GM23338 (cell line): ENCODE measurements around the gene SLC2A14. TPM values are rescaled to one million over a fixed set of nuclear protein-coding genes. Genes with fewer than 3 reads are reported as not detected.

ENCODE experiments used
- ATAC-seq: fragments of 200-7000 bp; cut with Tn5 transposase; 3 replicates; pipeline ENCODE4 v1.9.1; 2020
- DNase-seq: peaks from one replicate; pipeline ENCODE4 v3.0.0-alpha.2; 2015; ENCODE audit warnings: low spot score
- H2AFZ ChIP-seq: fragments of 200-600 bp; sonication (generic); 2 replicates; pipeline ENCODE4 v1.8.0; 2016; ENCODE audit warnings: antibody characterized with exemption, mild to moderate bottlenecking, moderate library complexity
- H3F3A ChIP-seq: fragments of 200-600 bp; sonication (generic); replicated peaks from 2 replicates; pipeline ENCODE4 v1.8.0; 2017; ENCODE audit warnings: antibody characterized with exemption, mixed run types, low read depth
- H3K27ac ChIP-seq: fragments of 200-600 bp; sonication (generic); 2 replicates; pipeline ENCODE4 v1.6.1; 2016; ENCODE audit warnings: low read depth
- H3K27me3 ChIP-seq: fragments of 200-600 bp; sonication (generic); 2 replicates; pipeline ENCODE4 v1.8.0; 2016; ENCODE audit warnings: mild to moderate bottlenecking, mixed run types, moderate library complexity; ENCODE audit not compliant: insufficient read depth
- H3K36me3 ChIP-seq: fragments of 200-600 bp; sonication (generic); 2 replicates; pipeline ENCODE4 v1.8.0; 2016; ENCODE audit warnings: mild to moderate bottlenecking; ENCODE audit not compliant: insufficient read depth
- H3K4me1 ChIP-seq: fragments of 200-600 bp; sonication (generic); 2 replicates; pipeline ENCODE4 v1.8.0; 2016; ENCODE audit warnings: mild to moderate bottlenecking, moderate library complexity; ENCODE audit not compliant: insufficient read depth
- H3K4me2 ChIP-seq: fragments of 200-600 bp; sonication (generic); 2 replicates; pipeline ENCODE4 v1.7.1; 2017; ENCODE audit warnings: mixed run types
- H3K4me3 ChIP-seq: fragments of 200-600 bp; sonication (generic); 2 replicates; pipeline ENCODE4 v1.6.1; 2016; ENCODE audit warnings: mixed run types
- H3K79me2 ChIP-seq: fragments of 200-600 bp; sonication (generic); replicated peaks from 2 replicates; pipeline ENCODE4 v1.8.0; 2017; ENCODE audit warnings: mild to moderate bottlenecking; ENCODE audit not compliant: insufficient read depth
- H3K9me2 ChIP-seq: fragments of 200-600 bp; sonication (generic); 2 replicates; pipeline ENCODE4 v1.8.0; 2017; ENCODE audit not compliant: insufficient read depth
- H4K20me1 ChIP-seq: fragments of 200-600 bp; sonication (generic); replicated peaks from 2 replicates; pipeline ENCODE4 v1.8.0; 2017; ENCODE audit warnings: mild to moderate bottlenecking; ENCODE audit not compliant: insufficient read depth
- H3K27ac Mint-ChIP-seq: 2 replicates; pipeline ENCODE4 v1.8.0; 2020; ENCODE audit warnings: inconsistent platforms, mild to moderate bottlenecking, moderate library complexity, mixed read lengths
- H3K27me3 Mint-ChIP-seq: 3 replicates; pipeline ENCODE4 v1.8.0; 2022; ENCODE audit warnings: low read depth, mild to moderate bottlenecking, moderate library complexity, mixed read lengths, inconsistent platforms; ENCODE audit not compliant: insufficient read depth, poor library complexity
- H3K36me3 Mint-ChIP-seq: 3 replicates; pipeline ENCODE4 v1.8.0; 2021; ENCODE audit warnings: low read depth, mild to moderate bottlenecking, inconsistent platforms, moderate library complexity, mixed read lengths
- H3K4me1 Mint-ChIP-seq: 3 replicates; pipeline ENCODE4 v1.8.0; 2020; ENCODE audit warnings: mild to moderate bottlenecking, inconsistent platforms, mixed read lengths
- H3K4me3 Mint-ChIP-seq: 3 replicates; pipeline ENCODE4 v1.8.0; 2021; ENCODE audit warnings: moderate library complexity, mild to moderate bottlenecking, inconsistent platforms, mixed read lengths
- H3K9me3 Mint-ChIP-seq: 3 replicates; pipeline ENCODE4 v1.8.0; 2020; ENCODE audit warnings: moderate library complexity, mild to moderate bottlenecking, inconsistent platforms, mixed read lengths
- CREB1 ChIP-seq: fragments of 250-450 bp; sonication (Bioruptor Pico); IDR thresholded peaks from 2 replicates; pipeline ENCODE4 v1.5.0; 2020; ENCODE audit warnings: low read depth, mild to moderate bottlenecking, moderate library complexity
- EZH2 ChIP-seq: fragments of 200-600 bp; sonication (generic); IDR thresholded peaks from one replicate; pipeline ENCODE4 v1.8.0; 2017; ENCODE audit warnings: antibody characterized with exemption, mild to moderate bottlenecking, low read depth; ENCODE audit not compliant: unreplicated experiment
- EZH2phosphoT487 ChIP-seq: fragments of 200-600 bp; sonication (generic); IDR thresholded peaks from one replicate; pipeline ENCODE4 v1.8.1; 2018; ENCODE audit warnings: antibody characterized with exemption; ENCODE audit not compliant: unreplicated experiment
- JUNB ChIP-seq: IDR thresholded peaks from one replicate; pipeline ENCODE4 v1.6.1; 2016; ENCODE audit warnings: antibody characterized with exemption; ENCODE audit not compliant: unreplicated experiment
- NANOG ChIP-seq: IDR thresholded peaks from 2 replicates; pipeline ENCODE4 v1.6.1; 2016; ENCODE audit warnings: antibody characterized with exemption, borderline replicate concordance
- POLR2AphosphoS5 ChIP-seq: IDR thresholded peaks from 2 replicates; pipeline ENCODE4 v1.6.1; 2016; ENCODE audit warnings: antibody characterized with exemption, low read depth
- STAT1 ChIP-seq: IDR thresholded peaks from one replicate; pipeline ENCODE4 v1.6.1; 2016; ENCODE audit warnings: antibody characterized with exemption; ENCODE audit not compliant: unreplicated experiment
- ZNF114 ChIP-seq: fragments of 250-450 bp; sonication (Bioruptor Pico); IDR thresholded peaks from 2 replicates; pipeline ENCODE4 v1.5.0; 2020; ENCODE audit warnings: mild to moderate bottlenecking, moderate library complexity
- ZNF331 ChIP-seq: fragments of 250-450 bp; sonication (Bioruptor Pico); IDR thresholded peaks from 2 replicates; pipeline ENCODE4 v1.5.0; 2020; ENCODE audit warnings: low read depth, mild to moderate bottlenecking, moderate library complexity
- polyA plus RNA-seq: library from polyadenylated mRNA; unstranded; fragments of >200 nt; fragmentation: Nextera tagmentation; extraction: Ambion mirVana; gene quantifications from 2 replicates; pipeline ENCODE4 v1.2.1, GENCODE V29; 2016
- total RNA-seq: library from RNA; depleted of rRNA; stranded (reverse); fragments of >200 nt; shearing (Covaris generic); gene quantifications from 2 replicates; pipeline ENCODE4 v1.2.3, GENCODE V29; 2014
- TF ChIP-seq, protein P1 (sequence below): IDR thresholded peaks from one replicate; pipeline ENCODE4 v1.6.1; 2018; ENCODE audit warnings: antibody characterized with exemption; ENCODE audit not compliant: unreplicated experiment
- TF ChIP-seq, protein P2 (sequence below): fragments of 250-450 bp; sonication (Bioruptor Pico); IDR thresholded peaks from 2 replicates; pipeline ENCODE4 v1.5.0; 2020; ENCODE audit warnings: mild to moderate bottlenecking, moderate library complexity
- TF ChIP-seq, protein P3 (sequence below), 2 experiments: fragments of 200-600 bp in 1 of 2; sonication (generic) in 1 of 2; conservative IDR thresholded peaks; 2 replicates each; pipeline versions ENCODE4 v1.5.1 to v1.6.1; 2016 to 2017; ENCODE audit warnings: antibody characterized with exemption in 2 of 2, low read depth in 2 of 2, mild to moderate bottlenecking in 2 of 2, moderate library complexity in 1 of 2
- TF ChIP-seq, protein P4 (sequence below): IDR thresholded peaks from 2 replicates; pipeline ENCODE4 v1.6.1; 2016; ENCODE audit warnings: antibody characterized with exemption

SLC2A14 gene
- total and polyA plus RNA-seq, 2 experiments from 2014 or later, result 6.8 to 31.5 TPM

DNA sequence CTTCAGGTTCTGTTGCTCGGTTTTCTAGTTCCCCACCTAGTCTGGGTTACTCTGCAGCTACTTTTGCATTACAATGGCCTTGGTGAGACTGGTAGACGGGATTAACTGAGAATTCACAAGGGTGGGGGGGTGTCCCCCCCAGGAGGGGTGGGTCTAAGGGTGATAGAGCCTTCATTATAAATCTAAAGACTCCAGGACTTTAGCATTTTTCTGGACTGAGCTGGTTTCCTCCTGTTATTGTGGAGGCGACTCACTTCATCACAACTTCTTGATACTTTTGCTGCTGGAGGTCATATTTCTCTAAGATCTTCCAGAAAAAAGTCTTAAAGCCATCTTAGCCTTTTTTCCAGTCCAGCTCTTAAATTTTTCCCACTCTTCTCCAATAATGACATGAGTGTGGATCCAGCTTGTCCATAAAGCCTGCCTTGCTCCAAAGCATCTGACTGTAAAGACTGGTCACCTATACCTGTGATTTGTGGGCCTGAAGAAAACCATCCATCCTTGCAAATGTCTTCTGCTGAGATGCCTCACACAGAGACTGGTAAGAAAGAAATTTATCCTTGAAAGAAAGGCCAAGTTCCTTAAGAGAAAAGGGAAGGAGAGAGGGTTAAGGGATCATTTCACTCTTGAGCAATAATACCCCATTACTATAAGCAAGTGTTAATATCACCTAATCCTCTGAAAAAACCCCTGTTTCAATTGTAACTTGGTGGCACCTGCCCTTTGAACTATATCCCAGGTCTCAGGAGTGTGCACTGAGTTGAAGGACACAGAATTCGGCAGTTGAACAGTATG, 19.7 kb upstream of the SLC2A14 start:
- ATAC-seq (peak; percentile 64), DNase-seq (no peak)
- TF ChIP-seq, protein P1, sequence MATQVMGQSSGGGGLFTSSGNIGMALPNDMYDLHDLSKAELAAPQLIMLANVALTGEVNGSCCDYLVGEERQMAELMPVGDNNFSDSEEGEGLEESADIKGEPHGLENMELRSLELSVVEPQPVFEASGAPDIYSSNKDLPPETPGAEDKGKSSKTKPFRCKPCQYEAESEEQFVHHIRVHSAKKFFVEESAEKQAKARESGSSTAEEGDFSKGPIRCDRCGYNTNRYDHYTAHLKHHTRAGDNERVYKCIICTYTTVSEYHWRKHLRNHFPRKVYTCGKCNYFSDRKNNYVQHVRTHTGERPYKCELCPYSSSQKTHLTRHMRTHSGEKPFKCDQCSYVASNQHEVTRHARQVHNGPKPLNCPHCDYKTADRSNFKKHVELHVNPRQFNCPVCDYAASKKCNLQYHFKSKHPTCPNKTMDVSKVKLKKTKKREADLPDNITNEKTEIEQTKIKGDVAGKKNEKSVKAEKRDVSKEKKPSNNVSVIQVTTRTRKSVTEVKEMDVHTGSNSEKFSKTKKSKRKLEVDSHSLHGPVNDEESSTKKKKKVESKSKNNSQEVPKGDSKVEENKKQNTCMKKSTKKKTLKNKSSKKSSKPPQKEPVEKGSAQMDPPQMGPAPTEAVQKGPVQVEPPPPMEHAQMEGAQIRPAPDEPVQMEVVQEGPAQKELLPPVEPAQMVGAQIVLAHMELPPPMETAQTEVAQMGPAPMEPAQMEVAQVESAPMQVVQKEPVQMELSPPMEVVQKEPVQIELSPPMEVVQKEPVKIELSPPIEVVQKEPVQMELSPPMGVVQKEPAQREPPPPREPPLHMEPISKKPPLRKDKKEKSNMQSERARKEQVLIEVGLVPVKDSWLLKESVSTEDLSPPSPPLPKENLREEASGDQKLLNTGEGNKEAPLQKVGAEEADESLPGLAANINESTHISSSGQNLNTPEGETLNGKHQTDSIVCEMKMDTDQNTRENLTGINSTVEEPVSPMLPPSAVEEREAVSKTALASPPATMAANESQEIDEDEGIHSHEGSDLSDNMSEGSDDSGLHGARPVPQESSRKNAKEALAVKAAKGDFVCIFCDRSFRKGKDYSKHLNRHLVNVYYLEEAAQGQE, result no peak
- TF ChIP-seq ZNF114 (CRISPR knock-in tag) (no peak), EZH2phosphoT487 (no peak), POLR2AphosphoS5 (no peak), JUNB (no peak), EZH2 (no peak), STAT1 (no peak), ZNF331 (CRISPR knock-in tag) (no peak), NANOG (no peak), CREB1 (CRISPR knock-in tag) (no peak)
- TF ChIP-seq, protein P2, sequence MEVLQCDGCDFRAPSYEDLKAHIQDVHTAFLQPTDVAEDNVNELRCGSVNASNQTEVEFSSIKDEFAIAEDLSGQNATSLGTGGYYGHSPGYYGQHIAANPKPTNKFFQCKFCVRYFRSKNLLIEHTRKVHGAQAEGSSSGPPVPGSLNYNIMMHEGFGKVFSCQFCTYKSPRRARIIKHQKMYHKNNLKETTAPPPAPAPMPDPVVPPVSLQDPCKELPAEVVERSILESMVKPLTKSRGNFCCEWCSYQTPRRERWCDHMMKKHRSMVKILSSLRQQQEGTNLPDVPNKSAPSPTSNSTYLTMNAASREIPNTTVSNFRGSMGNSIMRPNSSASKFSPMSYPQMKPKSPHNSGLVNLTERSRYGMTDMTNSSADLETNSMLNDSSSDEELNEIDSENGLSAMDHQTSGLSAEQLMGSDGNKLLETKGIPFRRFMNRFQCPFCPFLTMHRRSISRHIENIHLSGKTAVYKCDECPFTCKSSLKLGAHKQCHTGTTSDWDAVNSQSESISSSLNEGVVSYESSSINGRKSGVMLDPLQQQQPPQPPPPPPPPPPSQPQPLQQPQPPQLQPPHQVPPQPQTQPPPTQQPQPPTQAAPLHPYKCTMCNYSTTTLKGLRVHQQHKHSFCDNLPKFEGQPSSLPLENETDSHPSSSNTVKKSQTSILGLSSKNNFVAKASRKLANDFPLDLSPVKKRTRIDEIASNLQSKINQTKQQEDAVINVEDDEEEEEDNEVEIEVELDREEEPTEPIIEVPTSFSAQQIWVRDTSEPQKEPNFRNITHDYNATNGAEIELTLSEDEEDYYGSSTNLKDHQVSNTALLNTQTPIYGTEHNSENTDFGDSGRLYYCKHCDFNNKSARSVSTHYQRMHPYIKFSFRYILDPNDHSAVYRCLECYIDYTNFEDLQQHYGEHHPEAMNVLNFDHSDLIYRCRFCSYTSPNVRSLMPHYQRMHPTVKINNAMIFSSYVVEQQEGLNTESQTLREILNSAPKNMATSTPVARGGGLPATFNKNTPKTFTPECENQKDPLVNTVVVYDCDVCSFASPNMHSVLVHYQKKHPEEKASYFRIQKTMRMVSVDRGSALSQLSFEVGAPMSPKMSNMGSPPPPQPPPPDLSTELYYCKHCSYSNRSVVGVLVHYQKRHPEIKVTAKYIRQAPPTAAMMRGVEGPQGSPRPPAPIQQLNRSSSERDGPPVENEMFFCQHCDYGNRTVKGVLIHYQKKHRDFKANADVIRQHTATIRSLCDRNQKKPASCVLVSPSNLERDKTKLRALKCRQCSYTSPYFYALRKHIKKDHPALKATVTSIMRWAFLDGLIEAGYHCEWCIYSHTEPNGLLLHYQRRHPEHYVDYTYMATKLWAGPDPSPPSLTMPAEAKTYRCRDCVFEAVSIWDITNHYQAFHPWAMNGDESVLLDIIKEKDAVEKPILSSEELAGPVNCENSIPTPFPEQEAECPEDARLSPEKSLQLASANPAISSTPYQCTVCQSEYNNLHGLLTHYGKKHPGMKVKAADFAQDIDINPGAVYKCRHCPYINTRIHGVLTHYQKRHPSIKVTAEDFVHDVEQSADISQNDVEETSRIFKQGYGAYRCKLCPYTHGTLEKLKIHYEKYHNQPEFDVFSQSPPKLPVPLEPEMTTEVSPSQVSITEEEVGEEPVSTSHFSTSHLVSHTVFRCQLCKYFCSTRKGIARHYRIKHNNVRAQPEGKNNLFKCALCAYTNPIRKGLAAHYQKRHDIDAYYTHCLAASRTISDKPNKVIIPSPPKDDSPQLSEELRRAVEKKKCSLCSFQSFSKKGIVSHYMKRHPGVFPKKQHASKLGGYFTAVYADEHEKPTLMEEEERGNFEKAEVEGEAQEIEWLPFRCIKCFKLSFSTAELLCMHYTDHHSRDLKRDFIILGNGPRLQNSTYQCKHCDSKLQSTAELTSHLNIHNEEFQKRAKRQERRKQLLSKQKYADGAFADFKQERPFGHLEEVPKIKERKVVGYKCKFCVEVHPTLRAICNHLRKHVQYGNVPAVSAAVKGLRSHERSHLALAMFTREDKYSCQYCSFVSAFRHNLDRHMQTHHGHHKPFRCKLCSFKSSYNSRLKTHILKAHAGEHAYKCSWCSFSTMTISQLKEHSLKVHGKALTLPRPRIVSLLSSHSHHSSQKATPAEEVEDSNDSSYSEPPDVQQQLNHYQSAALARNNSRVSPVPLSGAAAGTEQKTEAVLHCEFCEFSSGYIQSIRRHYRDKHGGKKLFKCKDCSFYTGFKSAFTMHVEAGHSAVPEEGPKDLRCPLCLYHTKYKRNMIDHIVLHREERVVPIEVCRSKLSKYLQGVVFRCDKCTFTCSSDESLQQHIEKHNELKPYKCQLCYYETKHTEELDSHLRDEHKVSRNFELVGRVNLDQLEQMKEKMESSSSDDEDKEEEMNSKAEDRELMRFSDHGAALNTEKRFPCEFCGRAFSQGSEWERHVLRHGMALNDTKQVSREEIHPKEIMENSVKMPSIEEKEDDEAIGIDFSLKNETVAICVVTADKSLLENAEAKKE, result no peak
- TF ChIP-seq, protein P3, sequence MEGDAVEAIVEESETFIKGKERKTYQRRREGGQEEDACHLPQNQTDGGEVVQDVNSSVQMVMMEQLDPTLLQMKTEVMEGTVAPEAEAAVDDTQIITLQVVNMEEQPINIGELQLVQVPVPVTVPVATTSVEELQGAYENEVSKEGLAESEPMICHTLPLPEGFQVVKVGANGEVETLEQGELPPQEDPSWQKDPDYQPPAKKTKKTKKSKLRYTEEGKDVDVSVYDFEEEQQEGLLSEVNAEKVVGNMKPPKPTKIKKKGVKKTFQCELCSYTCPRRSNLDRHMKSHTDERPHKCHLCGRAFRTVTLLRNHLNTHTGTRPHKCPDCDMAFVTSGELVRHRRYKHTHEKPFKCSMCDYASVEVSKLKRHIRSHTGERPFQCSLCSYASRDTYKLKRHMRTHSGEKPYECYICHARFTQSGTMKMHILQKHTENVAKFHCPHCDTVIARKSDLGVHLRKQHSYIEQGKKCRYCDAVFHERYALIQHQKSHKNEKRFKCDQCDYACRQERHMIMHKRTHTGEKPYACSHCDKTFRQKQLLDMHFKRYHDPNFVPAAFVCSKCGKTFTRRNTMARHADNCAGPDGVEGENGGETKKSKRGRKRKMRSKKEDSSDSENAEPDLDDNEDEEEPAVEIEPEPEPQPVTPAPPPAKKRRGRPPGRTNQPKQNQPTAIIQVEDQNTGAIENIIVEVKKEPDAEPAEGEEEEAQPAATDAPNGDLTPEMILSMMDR (conservative IDR thresholded peaks at IDR 0.05; ENCODE audit: low read depth in 2 of 2), result no peak
- TF ChIP-seq, protein P4, sequence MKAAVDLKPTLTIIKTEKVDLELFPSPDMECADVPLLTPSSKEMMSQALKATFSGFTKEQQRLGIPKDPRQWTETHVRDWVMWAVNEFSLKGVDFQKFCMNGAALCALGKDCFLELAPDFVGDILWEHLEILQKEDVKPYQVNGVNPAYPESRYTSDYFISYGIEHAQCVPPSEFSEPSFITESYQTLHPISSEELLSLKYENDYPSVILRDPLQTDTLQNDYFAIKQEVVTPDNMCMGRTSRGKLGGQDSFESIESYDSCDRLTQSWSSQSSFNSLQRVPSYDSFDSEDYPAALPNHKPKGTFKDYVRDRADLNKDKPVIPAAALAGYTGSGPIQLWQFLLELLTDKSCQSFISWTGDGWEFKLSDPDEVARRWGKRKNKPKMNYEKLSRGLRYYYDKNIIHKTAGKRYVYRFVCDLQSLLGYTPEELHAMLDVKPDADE, result no peak
- Histone ChIP-seq H3K9me2 (peaks cover 5% of the 10 kb centered on the region; the same call in 1 of the 2 replicates), H3F3A (no peaks in the 10 kb centered on the region), H3K4me3 (no peak overlapping the region), H2AFZ (no peak overlapping the region; the same call in 1 of the 2 replicates), H3K36me3 (no peaks in the 10 kb centered on the region), H3K27me3 (no peaks in the 10 kb centered on the region), H3K79me2 (no peaks in the 10 kb centered on the region), H3K27ac (peak overlapping the region; percentile 78), H4K20me1 (no peaks in the 10 kb centered on the region), H3K4me1 (peaks cover 28% of the 10 kb centered on the region), H3K4me2 (peak overlapping the region; percentile 64)
- H3K9me3 Mint-ChIP-seq, result no peaks in the 10 kb centered on the region; the same call in 2 of the 3 replicates
- peaks cover 1% of the 10 kb centered on the region for H3K36me3 Mint-ChIP-seq
- peaks cover 21% of the 10 kb centered on the region for H3K4me1 Mint-ChIP-seq
- H3K27ac Mint-ChIP-seq, result no peak overlapping the region
- H3K27me3 Mint-ChIP-seq, result peaks cover 8% of the 10 kb centered on the region
- H3K4me3 Mint-ChIP-seq, result peak overlapping the region; percentile 6; the same call in 1 of the 3 replicates
